A673 (cell line): Measurements from ENCODE around the gene ELL2.

ENCODE experiments used
- EZH2 ChIP-seq: fragments of 200-600 bp; sonication (generic); IDR thresholded peaks from 2 replicates; pipeline ENCODE4 v1.6.1; 2017; ENCODE audit warnings: borderline replicate concordance, low read depth, mild to moderate bottlenecking, mixed read lengths, antibody characterized with exemption, low read length; ENCODE audit not compliant: poor library complexity, severe bottlenecking
- TF ChIP-seq, protein P1 (sequence below): fragments of 300-800, 200-600 bp; sonication (generic); conservative IDR thresholded peaks from 2 replicates; pipeline ENCODE4 v1.5.1; 2017; ENCODE audit warnings: low read depth, mild to moderate bottlenecking, antibody characterized with exemption, low read length, moderate library complexity, mixed read lengths

- TF ChIP-seq, protein P1, sequence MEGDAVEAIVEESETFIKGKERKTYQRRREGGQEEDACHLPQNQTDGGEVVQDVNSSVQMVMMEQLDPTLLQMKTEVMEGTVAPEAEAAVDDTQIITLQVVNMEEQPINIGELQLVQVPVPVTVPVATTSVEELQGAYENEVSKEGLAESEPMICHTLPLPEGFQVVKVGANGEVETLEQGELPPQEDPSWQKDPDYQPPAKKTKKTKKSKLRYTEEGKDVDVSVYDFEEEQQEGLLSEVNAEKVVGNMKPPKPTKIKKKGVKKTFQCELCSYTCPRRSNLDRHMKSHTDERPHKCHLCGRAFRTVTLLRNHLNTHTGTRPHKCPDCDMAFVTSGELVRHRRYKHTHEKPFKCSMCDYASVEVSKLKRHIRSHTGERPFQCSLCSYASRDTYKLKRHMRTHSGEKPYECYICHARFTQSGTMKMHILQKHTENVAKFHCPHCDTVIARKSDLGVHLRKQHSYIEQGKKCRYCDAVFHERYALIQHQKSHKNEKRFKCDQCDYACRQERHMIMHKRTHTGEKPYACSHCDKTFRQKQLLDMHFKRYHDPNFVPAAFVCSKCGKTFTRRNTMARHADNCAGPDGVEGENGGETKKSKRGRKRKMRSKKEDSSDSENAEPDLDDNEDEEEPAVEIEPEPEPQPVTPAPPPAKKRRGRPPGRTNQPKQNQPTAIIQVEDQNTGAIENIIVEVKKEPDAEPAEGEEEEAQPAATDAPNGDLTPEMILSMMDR = no peak
- TF ChIP-seq EZH2 = no peak
Observed at GRCh38 chr5:96000308-96000707, 38.7 kb upstream of the ELL2 start.
